Choroid plexus epithelial cell (primary cell): ENCODE results near the gene CACUL1.

Source experiments
- DNase-seq: peaks from one replicate; pipeline ENCODE4 v3.0.0-alpha.2; 2010; ENCODE audit warnings: low read depth
- H3K4me3 ChIP-seq: 2 replicates; pipeline ENCODE4 v1.5.1; 2011; ENCODE audit warnings: low read depth, mild to moderate bottlenecking, control low read depth, low read length, moderate library complexity
- TF ChIP-seq, protein P1 (sequence below): conservative IDR thresholded peaks from 2 replicates; pipeline ENCODE4 v1.5.1; 2011; ENCODE audit warnings: low read depth, mild to moderate bottlenecking, control low read depth, inconsistent platforms, low read length, moderate library complexity

The CACUL1 gene

GRCh38 chr10:118742782-118743181 is 12.0 kb downstream of the CACUL1 start:
- no peak overlapping the region for H3K4me3 ChIP-seq
- TF ChIP-seq, protein P1, sequence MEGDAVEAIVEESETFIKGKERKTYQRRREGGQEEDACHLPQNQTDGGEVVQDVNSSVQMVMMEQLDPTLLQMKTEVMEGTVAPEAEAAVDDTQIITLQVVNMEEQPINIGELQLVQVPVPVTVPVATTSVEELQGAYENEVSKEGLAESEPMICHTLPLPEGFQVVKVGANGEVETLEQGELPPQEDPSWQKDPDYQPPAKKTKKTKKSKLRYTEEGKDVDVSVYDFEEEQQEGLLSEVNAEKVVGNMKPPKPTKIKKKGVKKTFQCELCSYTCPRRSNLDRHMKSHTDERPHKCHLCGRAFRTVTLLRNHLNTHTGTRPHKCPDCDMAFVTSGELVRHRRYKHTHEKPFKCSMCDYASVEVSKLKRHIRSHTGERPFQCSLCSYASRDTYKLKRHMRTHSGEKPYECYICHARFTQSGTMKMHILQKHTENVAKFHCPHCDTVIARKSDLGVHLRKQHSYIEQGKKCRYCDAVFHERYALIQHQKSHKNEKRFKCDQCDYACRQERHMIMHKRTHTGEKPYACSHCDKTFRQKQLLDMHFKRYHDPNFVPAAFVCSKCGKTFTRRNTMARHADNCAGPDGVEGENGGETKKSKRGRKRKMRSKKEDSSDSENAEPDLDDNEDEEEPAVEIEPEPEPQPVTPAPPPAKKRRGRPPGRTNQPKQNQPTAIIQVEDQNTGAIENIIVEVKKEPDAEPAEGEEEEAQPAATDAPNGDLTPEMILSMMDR = no peak
- no peak for DNase-seq

GRCh38 chr10:118742032-118742431 is 12.7 kb downstream of the CACUL1 start:
- TF ChIP-seq, protein P1 = no peak
- no peak overlapping the region for H3K4me3 ChIP-seq
- DNase-seq = no peak

GRCh38 chr10:118738406-118738805 is 16.4 kb downstream of the CACUL1 start:
- no peak overlapping the region for H3K4me3 ChIP-seq
- TF ChIP-seq, protein P1 = no peak
- DNase-seq = no peak

GRCh38 chr10:118737603-118738302 is 17.0 kb downstream of the CACUL1 start:
- DNase-seq = no peak
- TF ChIP-seq, protein P1 = no peak
- no peak overlapping the region for H3K4me3 ChIP-seq

DNA sequence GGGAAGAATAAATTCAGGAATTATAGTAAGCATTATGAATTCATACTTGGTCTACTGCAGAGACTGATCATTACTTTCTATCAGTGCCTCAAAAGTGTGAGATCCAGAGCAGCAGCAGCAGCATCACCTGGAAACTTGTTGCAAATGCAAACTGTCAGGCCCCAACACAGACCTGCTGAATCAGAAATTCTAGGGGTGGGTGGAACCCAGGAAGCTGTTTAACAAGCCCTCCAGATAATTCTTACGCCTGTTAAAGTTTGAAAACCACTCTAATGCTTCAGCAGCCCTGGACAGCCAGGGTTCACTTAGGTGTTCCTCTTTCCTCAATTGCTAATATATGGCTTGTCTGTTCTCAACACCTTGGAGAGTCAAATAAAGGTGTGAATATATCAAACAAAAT is 19.5 kb downstream of the CACUL1 start:
- no peak overlapping the region for H3K4me3 ChIP-seq
- TF ChIP-seq, protein P1 = no peak
- no peak for DNase-seq

DNA sequence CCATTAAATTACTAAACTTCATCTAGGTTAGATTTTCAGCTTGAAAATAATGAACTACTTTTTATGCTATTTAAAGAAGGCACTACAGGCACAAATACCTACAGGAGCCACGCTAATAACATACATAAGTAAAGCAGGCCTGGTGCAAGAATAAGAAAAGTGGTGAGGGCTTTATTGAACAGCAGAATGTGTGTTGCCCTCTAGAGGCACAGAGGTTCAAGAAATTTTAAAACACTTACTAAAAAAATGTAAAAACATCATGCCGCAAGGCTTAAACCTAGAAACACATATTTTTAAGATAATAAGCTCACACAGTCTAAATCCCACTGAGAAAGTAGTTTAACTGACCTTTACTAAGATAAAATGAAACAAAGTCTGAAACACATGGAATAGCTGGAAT is 20.3 kb downstream of the CACUL1 start:
- TF ChIP-seq, protein P1 = peak; percentile 62
- DNase-seq = peak; percentile 45
- no peak overlapping the region for H3K4me3 ChIP-seq
